HG02884 (cell line): Measurements from ENCODE around the gene CDC42BPG.
"Not testable (repeated sequence)": the region's sequence is repeated elsewhere in the genome, so short reads cannot be mapped to it uniquely, and the experiment has no call there.

ENCODE experiments used
- ATAC-seq: cut with Tn5 transposase; IDR thresholded peaks from one replicate; pipeline ENCODE4 v1.9.1; 2021; ENCODE audit warnings: mild to moderate bottlenecking, moderate library complexity; ENCODE audit not compliant: unreplicated experiment

The CDC42BPG gene

DNA sequence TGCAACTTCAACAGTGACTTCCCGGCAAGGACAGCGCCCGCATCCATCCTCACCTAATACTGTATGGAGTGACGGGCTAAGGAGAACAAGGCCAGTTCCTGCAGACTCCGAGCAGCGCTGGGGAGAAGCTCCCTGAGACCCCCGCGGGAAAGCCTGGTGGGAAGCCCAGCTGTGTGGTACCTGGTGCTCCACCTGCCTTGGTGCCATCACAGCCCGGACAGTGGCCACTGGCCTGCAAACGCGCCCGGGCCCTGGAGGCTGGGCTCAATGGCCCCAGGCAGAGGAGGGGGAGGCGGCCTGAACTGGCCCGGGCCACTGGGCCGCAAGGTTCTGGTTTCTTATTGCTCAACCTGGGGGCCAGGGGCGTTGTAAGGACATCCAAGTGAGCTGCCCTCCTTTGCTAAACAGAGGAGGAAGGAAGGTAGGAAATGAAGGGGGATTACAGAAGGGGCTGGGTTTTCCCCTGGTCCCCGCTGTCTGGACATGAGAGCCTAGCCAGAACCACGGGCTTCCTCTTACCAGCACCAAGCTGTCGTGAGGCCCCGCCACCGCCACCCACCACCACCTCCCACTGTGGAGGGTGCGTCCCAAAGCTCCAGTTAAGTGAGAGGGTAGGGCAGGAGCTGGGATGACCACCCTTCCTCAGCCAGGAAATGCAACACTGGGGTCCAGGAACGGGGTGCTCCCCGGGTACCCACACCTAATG lies 8.5 kb upstream of the CDC42BPG start:
- no peak for ATAC-seq

DNA sequence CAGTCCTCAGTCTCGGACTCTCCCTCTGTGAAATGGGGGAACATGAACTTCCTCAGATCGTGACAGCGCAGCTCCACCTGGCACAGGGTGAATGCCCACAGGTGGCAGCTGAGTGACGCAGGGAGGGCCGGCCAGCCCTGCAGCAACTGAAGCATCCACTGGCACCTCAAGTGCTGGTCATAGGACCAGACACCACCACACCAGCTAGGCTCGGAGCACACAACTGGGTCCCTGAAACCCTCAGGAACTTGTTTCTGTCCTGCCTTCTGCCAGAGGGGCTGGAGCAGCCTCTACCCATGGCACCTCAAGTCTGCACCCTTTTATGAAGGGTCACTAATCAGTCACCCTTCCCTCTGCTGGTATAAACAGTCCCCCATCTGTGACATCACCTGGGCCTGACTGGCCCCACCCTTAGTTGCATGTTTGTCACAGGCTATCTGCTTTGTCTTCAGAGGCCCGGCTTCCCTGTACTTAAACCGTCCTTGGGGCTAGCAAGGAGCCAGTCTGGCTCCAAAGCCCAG lies 7.4 kb upstream of the CDC42BPG start:
- ATAC-seq = no peak

DNA sequence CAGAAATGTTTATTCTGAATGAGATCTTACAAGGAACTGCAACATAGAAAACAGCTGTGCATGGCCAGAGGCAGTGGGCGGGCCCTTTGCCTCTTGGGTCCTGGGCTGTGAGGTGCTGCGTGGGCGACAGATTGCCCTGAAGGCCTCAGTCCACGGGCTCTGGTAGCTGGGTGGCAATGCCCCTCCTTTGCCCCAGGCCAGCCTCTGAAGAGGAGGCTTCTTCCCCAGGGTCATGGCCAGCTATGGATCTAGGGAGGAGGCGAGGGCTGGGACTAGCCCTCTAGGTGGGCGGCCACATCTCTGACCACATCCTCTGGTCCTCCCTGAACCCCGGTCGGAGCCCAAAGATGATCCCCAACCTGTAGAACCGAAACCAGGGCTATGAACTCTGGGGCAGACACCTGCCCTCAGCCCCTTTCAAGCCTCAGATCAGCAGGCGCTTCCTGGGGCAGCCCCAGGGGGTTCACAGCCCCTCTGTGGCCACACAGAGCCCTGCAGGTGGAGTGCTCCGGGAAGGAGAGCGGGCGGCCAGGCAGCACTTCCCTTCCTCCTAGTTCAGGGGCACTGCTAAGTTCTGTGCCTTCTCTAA lies 6.6 kb upstream of the CDC42BPG start:
- ATAC-seq = peak; percentile 58

DNA sequence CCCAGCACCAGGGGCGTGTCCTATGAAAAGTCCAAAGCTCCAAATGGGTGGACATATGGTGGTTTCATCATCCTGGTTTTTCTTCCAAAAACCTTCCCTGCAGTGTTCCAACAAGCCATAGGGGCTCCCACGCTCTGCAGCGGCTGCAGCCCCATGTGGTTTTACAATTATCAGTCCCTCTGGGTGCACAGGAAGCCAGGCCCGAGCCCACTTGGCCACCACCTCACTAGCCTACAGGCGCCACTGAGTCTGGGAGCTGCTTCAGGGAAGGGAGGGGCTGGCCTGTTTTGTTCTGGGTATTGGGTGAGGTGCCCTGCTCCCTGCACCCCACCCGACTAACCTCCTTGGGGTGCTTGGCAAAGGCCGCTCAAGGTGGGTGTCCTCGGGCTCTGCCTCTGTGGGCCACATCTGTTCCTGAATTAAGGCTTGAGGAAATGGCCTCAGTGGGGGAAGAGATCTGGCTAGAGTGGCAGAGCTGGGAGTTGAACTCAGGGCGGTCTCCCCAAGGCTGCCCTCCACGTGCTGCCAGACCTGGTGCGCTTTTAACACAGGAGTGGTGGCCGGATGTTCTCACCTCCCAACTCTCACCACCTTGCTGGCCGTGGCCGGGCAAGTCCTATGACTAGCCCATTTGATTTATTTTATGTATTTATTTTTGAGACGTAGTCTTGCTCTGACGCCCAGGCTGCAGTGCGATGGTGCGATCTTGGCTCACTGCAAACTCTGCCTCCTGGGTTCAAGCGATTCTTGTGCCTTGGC lies 5.3 kb upstream of the CDC42BPG start:
- no peak for ATAC-seq

DNA sequence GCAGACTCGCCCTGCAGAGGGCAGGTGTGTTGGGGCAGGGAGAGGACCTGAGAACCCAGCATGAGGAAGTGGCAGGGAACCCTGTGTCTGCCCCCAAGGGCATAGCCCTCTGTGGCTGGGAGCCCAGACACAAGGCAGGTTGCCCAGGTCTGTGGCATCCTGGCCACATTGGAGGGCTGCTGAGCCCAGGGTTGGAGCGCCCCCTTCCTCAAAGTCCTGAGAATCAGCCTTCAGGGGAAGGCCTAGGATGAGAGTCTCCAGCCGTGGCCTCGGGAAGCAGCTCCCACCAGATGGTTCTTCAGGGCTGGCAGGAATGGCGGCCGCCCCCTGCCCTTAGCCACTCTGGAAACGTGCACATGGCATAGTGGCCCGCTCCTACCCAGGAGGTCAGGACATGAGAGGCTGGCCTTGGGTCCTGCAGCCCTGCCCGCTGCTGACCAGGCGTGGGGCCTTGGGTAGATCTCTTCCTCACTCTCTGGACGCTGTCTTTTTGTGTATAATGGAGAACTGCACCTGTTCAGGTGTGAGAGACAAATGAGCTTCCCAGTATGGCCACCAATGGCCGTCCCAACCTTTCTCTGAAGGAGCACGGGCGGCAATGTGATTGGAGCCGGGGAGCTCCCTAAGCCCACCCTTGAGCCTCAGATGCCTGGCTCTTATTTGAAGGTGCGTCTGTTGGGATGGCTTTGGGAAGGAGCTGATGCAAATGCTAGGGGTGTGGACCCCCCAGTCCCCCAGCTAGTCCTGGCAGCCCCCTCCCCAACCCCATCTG lies 4.6 kb upstream of the CDC42BPG start:
- ATAC-seq = no peak

DNA sequence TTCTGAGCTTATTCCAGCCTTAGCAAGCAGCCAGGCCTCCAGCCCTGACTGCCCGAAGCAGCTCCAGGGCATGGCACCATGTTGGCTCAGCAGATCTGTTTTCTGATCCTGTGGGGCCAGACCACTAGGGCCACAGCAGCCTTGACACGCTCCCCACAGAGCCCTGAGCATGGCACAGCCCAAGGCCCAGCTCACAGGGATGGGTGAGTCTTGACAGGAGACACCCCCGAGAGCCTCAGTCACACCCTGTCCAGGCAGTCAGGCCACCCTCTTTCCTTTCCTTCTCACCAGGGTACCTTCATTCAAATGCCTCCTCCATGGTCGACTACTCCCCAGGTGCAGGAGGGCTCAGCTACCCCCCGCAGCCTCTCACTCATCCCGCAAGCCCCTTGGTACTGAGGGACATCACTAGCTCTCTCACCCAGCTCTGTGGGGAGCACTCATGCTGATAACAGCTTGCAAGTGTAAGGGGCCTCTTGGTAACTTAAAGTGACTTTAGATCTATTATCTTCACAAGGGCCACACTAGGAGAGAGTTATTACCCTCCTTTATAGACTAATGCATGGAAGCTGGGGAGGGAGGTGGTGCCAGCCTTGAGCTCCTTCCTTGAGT lies 3.9 kb upstream of the CDC42BPG start:
- ATAC-seq = no peak

DNA sequence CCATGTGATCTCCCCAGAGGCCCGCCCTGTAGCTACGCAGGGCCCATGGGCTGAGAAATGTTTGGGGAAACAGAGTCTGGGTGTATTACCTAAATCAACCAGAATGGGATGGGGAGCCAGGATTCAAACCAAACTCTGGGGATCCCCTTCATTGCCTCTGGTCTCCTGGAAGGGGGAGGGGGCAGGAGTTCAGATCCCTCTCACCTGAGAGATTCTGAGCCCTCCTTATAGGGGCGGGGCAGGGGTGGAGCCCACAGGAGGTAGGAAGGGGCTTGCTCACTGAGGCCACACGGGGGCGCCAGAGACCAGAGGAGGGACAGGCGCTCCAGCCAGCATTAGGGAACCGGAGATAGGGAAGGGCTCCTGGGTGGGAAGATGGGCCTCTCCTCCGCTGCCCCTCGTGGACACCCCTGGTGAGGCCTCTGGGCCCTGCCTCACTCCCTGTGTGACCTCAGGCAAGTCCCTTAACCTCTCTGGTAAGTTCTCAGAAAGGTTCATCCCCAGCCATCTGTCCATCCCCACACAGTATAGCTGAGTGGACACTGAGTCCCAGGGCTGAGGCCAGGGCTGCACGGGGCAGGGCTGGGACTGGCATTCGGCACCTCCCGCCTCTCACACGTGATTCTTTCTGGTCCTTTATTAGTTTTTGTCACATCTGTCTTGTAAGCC lies 2.7 kb upstream of the CDC42BPG start:
- ATAC-seq = no peak

DNA sequence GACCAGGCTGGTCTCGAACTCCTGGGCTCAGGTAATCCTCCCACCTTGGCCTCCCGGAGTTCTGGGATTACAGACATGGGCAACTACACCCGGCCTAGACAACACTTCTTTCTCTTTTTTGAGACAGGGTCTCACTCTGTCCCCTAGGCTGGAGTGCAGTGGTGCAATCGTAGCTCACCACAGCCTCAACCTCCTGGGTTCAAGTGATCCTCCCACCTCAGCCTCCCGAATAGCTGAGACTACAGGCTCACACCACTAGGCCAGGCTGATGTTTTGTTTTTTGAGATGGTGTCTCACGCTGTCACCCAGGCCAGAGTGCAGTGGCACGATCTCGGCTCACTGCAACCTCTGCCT lies 1.3 kb upstream of the CDC42BPG start:
- not testable (repeated sequence) for ATAC-seq

DNA sequence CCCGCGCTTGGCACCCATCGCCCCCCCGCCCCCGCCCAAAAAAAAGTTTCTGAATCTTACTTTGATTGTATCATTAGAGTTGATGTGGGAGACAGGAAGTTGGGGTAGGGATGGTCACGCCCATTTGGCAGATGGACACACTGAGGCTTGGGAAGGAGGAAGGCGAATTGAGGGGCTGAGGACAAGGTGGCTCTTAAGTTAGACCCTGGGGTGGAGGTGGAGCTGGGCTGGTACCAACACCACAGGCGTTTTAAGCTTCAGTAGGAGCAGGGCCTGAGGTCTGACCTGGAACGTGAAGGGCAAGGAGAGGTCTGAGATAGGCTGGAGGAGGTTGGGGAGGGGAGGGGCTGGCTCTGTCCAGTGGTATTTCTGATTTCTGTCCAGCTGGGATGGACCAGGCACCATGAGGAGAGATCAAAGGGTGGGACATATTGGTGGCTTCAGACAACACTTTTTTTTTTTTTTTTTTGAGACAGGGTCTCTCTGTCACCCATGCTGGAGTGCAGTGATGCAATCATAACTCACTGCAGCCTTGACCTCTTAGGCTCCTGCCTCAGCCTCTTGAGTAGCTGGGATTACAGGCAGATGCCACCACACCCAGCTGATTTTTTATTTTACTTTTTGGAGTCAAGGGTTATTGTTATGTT lies 799 bp upstream of the CDC42BPG start:
- ATAC-seq = no peak

DNA sequence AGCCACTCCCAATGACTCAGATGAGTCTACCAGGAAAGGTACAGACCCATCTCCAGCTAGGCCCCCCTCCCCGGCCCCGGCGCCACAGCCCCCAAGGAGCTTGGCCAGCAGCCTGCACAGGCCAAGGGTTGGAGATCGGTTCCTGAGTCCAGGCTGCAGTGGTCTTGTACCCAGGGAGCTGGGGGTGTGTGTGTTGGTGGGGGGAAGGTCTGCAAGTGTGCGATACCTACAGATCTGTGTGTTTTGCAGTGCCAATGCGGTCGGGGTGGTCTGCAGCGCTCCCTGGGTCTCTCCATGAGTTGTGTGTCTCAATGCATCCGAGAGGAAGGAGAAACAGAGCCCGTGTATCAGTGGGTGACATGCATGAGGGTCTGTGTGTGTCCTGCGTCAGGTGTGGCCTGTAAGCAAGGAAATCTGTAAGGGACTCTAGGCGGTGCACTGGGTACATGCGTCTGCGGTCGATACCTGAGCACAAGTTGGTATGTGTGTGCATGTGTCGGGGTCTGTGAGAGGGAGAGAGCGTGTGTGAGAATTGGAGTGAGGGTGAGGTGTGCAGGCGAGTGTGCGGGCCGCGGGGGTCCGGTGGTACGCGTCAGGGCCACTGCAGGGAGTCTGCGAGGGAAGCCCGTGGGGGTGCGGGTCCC lies 645 bp downstream of the CDC42BPG start:
- no peak for ATAC-seq

DNA sequence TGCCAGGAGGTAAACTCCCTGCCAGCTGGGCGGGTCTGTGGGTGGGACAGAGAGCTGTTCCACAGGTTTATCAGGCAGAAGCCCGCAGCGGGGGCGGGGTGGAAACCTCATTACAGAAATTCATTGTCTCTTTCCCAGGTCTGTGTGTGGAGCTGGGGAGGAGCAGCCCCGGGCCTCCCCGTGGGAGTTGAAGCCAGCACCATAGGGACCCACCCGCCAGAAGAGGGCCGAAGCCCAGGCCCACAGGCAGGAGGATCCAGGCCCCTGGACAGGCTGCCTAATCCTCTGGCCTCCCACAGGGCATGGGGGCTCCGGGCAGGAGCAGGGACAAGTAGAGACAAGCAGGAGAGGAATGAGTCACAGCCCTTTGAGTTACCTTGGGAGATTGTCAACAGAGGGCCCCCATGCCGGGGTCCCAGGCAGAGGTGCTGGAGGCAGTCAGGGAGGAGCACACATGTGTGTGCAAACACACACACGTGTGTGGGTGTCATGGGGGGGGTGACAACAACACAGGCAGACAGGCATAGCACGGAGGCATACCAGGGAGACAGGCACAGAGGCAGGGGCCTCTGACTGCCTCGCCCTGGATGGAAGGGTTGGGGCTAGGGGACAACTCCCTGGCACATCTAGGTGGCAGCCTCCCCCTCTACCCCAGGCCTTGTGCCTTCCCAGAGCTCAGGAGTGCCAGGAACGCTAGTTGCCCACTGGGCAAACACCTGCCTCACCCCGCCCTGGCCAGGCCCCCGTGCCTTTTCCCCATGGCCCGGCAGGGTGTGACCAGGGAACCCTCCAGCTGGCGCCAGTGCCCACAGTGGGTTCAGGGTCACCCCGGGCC lies 1.4 kb downstream of the CDC42BPG start:
- ATAC-seq = no peak

DNA sequence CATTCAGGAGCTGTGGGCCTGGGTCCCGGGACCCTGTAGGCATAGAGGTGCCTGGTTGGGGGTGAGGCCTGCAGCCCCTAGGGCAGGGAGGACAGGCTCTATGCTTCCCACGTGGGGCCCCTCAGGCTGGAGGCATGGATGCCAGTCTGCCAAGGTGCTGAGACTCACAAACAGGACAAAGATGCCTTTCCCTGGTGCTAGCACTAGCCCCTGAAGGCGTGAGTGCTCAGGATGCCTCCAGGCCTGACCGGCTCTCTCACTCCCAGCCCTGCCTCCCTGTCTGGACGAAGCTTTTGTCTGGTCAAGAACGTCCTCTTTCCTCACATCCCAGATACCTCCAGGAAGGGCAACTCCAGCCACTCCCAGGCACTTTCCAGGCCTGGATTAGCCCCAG lies 2.1 kb downstream of the CDC42BPG start:
- no peak for ATAC-seq

DNA sequence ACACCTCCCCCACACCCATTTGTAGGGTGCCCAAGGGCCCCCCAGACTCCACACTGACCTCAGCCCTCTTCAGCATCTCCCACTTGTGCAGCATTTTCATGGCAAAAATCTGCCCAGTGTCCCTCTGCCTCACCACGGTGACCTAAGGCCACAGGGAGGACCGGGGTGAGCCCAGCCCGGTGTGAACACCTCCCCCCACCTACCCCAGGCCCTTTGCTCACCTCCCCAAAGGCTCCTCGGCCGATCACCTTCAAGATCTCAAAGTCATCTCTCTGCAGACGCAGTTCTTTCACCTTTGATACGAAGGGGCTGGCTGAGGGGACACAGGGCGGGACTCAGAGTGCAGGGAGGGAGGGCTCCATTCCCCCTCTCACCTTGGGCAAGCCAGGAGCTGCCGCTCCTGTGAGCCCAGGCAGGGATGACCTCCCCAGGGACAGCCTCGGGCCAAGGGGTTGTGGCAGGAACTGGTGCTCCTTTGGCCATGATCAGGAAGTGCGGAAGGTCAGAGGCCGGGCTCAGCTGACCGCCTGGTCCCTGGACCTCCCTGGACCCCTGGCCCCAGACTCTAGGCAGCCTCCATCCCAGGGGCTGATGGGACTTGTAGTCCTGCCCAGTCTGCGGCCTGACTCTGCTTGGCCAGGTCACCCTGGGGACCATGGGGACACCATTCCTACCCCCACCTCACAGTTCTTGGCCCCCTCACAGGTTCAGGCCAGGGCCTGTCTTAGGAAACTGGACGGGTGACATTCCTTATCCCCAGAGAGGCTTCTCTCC lies 2.7 kb downstream of the CDC42BPG start:
- ATAC-seq = no peak

DNA sequence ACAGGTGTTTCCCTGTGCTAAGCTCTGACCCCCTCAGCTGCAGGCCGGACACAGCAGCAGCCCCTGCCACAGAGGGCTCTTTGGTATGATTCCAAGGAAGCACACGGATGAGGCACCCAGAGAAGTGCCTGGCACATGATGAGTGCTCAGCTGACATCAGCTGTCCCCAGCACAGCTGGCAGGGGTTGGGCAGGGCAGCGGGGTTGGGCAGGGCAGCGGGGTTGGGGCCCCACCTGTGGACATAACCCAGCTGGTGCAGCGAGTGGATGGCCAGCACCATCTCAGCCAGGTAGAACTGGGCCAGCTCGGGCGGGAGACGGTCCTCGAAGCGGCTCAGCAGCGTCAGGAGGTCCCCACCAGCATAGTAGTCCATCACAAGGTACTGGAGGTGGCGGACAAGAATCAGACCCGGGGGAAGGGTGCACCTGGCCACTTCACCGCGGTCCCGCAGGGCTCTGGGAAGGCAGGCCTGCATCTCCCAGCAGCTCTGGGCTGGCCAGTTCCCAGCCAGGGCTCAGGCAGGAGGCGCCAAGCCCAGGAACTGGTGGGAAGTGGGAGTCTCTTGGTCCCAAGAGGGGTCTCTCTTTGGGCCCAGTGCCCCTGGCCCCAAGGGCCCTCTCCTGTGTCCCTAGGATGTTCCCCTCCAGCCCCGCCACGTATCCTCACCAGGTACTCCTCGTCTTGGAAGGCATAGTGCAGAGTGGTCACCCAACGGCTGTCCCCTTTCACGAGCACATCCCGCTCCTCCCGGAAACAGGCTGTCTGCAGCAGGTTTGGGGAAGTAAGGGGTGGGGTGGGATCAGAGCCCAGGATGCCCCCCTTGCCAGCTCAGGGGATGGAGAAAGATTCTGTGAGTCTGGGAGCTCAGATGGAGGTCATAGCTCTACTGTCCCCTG lies 4.3 kb downstream of the CDC42BPG start:
- ATAC-seq = no peak

DNA sequence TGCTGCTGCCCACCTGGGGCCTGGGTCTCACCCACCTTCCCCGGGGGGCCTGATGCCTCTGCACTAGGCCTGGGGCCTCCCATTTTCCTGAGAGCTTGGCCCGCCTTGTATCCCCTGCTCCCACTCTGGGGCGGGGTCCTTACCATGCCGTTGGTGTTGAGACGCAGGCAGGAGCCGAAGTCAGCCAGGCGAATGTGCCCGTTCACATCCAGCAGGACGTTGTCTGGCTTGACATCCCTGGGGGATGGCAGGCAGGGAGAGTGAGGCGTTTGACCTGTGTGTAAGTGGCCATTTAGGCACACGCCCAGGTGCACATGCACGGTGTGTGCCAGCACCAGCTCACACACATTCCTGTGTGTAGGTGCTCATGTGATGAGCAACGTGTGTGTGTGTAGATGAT lies 5.1 kb downstream of the CDC42BPG start:
- ATAC-seq = no peak

DNA sequence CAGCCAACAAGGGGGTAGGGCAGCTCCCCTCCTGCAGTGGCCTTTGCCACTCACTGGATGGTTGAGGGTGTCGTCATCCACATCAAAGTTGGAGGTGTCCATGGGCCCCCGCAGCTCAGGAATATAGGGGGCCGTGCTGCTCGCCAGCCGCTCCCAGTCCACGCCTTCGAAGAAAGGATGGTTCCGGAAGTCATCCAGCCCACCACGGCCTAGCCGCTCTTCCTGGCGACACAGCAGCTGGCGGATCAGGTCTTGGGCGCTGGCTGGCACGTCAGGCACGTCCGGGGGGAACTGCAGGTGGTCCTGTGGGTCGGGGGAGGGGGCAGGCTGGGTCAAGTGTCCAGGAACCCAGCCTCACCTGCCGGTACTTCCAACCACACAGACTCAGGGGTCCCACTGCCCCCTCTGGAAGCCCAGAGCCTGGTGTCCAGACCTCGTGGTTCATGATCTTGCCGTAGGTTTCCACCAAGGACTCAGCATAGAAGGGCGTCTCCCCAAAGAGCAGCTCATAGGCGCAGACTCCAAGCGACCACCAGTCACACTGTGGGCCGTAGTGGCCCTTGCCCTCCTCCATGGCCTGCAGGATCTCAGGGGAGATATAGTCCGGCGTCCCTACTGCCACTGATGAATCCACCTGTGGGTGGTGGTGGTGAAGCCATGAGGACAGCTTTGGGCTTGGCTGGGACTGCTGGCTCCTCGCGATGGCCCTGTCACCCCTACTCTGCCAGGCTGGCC lies 5.7 kb downstream of the CDC42BPG start:
- ATAC-seq = no peak
